Measurements from ENCODE around the gene NUCB1.

Gene NUCB1

DNA sequence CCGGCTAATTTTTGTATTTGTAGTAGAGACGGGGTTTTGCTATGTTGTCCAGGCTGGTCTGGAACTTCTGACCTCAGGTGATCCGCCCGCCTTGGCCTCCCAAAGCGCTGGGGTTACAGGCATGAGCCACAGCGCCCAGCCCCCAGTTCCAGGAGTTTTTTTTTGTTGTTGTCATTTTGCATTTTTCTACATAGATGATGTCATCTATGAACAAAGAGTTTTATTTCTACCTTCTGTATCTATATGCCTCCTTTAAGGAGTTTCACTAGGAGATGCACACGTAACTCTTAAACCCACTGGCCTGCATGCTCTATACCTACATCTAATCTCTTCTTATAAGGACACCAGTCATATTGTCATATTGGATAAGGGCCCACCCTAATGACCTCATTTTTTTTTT is 38.1 kb downstream of the NUCB1 start:
- no peak for DNase-seq

GRCh38 chr19:48940902-48941301 is 40.8 kb downstream of the NUCB1 start:
- DNase-seq = no peak

- no peak for DNase-seq
These were observed 43.0 kb downstream of the NUCB1 start for GRCh38 chr19:48943081-48943480.

- no peak for DNase-seq
These were observed 45.3 kb downstream of the NUCB1 start for GRCh38 chr19:48945415-48945814.

DNA sequence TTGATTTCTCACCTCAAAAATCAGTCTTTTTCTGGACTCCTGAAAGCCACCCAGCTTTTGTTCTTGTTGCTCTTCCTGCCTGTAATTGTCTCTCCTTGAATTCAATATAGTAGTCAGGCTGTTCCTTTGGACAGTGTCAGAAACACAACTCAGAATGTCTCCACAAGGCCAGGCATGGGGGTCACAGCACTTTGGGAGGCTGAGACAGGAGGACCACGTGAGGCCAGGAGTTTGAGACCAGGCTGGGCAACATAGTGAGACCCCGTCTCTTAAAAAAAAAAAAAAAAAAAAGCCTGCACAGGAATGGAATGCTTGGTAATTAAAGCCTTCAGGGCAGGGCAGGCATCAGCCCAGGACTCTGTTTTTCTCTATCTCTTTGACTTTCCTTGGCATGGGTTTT is 45.7 kb downstream of the NUCB1 start:
- DNase-seq = no peak

DNA sequence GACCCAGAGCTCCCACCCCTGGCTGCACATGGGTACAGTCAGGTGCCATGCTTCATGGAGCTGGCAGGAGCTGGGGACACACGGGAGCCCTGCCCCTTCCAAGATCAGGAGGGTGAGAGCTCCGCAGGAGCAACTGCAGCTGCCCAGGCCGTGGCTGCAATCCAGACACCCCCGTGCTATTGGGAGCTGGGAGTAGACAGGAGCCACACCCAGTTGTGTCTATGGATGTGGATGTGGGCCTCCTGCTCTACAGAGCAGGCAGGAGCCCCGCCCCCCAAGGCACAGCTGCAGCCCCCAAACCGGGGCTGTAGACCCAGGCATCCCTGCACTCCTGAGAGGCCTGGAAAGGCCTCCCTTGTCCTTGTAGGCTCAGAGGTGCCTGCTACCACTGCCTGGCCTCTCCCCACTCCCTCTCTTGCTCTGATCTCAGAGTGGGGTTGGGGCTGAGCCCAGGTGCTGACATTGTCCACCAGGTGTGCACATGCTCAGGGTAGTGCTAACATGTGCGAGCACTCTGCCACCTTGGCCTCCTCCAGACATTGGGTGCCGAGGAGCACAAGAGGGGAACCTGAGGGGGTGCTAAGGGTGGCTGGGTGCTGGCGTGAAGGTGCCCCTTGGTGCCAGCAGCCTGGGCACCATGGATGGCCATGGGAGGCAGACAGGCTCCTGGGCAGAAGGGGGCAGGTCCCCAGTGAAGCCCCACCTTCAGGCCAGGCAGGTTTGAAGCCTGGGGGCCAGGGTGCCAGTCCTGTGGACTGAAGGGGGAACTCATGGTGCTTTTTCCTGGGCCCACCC is 46.5 kb downstream of the NUCB1 start:
- no peak for DNase-seq

DNA sequence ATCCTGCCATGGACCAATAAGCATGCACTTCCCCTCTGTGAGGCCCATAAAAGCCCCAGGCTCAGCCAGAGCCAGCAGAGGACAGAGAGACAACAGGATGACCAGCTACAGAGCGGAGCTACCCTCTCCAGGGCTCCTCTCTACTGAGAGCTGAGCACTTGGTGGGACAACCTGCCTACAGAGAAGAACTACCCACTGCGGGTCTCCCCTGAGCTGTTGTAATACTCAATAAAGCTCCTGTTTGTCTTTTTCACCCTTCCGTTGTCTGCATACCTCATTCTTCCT is 47.1 kb downstream of the NUCB1 start:
- DNase-seq = no peak

GRCh38 chr19:48950159-48950558 is 50.0 kb downstream of the NUCB1 start:
- no peak for DNase-seq

- DNase-seq = no peak
These were observed 50.9 kb downstream of the NUCB1 start for GRCh38 chr19:48950830-48951519.

DNA sequence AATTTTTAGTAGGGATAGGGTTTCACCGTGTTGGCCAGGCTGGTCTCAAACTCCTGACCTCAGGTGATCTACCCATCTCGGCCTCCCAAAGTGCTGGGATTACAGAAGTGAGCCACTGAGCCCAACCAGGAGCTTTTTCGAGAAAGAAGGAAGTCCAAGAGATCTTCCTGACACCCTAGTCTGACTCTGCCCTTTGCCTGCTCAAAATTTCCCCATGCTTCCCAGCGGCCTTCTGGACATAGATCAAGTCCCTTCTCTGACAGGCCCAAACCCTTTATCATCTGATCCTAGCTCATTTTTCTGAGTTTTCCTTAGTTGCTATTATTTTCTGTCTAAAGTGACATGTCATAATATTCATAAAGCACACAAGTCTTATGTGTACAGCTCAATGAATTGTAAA is 53.0 kb downstream of the NUCB1 start:
- DNase-seq = no peak

DNA sequence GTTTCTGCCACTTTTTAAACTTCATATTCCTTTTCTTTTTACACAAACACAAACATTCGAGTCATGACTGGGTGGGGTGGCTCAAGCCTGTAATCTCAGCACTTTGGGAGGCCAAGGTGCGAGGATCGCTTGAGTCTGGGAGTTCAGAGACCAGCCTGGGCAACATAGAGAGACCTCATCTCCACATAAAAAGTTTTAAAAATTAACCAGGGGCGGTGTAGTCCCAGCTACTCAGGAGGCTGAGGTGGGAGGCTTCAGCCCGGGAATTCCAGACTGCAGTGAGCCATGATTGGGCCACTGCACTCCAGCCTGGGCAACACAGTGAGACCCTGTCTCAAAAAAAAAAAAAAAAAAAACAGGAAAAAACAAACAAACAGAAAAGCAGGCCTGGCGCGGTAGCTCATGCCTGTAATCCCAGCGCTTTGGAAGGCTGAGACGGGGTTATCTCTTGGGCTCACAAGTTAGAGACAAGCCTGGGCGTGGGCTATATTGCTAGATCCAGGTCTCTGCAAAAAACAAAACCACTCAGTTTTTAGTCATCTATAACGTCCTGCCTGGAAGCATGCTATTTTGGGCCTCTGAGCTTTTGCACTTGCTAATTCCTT is 54.0 kb downstream of the NUCB1 start:
- no peak for DNase-seq

DNA sequence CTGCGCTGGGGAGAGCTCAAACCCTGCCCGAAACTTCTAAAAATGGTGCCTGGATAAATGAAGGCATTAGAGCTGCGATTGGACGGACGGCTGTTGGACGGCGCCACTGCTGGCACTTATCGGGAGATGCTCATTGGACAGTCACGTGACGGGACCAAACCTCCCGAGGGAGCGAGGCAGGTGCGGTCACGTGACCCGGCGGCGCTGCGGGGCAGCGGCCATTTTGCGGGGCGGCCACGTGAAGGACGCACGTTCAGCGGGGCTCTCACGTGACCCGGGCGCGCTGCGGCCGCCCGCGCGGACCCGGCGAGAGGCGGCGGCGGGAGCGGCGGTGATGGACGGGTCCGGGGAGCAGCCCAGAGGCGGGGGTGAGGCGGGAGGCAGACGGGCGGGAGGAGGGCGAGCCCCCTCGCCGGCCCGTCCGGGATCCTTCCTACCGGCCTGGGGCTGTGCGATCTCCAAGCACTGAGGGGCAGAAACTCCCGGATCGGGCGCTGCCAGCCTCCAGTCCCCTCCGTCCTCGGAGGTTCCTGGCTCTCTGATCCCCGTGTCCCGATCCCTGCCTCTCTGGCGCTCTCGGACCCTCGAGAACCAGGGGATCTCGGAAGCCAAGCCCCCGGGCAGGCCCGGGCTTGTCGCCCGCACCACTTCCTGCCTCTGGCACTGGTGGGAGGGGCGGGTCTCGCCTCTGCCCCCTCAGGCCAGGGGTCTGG is 54.6 kb downstream of the NUCB1 start, which contains the start of gene BAX:
TSS of gene BAX (plus strand) at position 281 of the 713 bp plus-strand sequence. CDS start at position 335, 54 bp downstream.
- peak; percentile 96 for DNase-seq

GRCh38 chr19:48955308-48955958 is 55.3 kb downstream of the NUCB1 start:
- DNase-seq = no peak

GRCh38 chr19:48958006-48958405 is 57.9 kb downstream of the NUCB1 start:
- no peak for DNase-seq

- DNase-seq = no peak
These were observed 59.5 kb downstream of the NUCB1 start for GRCh38 chr19:48959341-48960239.

DNA sequence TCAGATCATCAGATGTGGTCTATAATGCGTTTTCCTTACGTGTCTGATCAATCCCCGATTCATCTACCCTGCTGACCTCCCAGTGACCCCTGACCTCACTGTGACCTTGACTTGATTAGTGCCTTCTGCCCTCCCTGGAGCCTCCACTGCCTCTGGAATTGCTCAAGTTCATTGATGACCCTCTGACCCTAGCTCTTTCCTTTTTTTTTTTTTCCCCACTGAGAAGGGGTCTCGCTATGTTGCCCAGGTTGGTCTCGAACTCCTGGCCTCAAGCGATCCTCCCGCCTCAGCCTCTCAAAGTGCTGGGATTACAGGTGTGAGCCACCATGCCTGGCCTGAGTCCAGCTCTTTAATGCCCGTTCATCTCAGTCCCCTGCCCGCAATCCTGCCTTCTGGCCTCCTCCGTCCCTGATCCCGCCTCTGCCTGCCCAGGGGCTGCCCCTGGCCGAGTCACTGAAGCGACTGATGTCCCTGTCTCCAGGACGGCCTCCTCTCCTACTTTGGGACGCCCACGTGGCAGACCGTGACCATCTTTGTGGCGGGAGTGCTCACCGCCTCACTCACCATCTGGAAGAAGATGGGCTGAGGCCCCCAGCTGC is 61.0 kb downstream of the NUCB1 start:
- no peak for DNase-seq

GRCh38 chr19:48961673-48962028 is 61.5 kb downstream of the NUCB1 start:
- no peak for DNase-seq

- DNase-seq = no peak
These were observed 62.1 kb downstream of the NUCB1 start for GRCh38 chr19:48962029-48962848.

GRCh38 chr19:48962849-48963165 is 62.7 kb downstream of the NUCB1 start:
- no peak for DNase-seq

GRCh38 chr19:48963371-48964204 is 63.5 kb downstream of the NUCB1 start:
- DNase-seq = peak; percentile 83
